ENCODE data around the gene WNT5A.

Gene WNT5A

DNA sequence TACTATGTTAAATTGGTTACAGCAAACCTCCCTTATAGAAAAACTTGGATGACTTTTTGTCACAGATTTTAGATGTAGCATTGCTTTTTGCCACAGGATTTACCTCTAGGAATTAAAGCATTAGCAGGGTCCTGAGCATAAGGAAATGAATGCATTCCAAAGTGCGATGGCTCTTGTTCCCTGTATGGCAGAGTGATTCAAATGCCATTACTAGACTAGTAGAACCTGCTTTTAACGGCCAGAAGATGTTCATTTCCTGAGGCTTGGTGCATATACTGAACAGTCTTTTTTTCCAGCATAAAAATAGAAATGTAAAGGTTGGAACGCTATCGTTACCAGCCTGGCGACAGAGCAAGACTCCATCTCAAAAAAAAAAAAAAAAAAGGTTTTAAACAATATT is 59.4 kb downstream of the WNT5A start:
- no peaks in the 10 kb centered on the region for H3K36me3 ChIP-seq (ENCODE audit: control insufficient read depth, low read length)
- H3F3A ChIP-seq (ENCODE audit: control insufficient read depth, insufficient read depth), result no peaks in the 10 kb centered on the region
- no peaks in the 10 kb centered on the region for H3K9me3 ChIP-seq (ENCODE audit: control insufficient read depth, insufficient read depth, low read length)
- H3K27me3 ChIP-seq (ENCODE audit: control insufficient read depth, low read length), result no peaks in the 10 kb centered on the region
- H4K20me1 ChIP-seq (ENCODE audit: control insufficient read depth, insufficient read depth, low read depth, low read length), result no peaks in the 10 kb centered on the region
- no peak overlapping the region for H3K4me2 ChIP-seq (ENCODE audit: low read length)
- no peak for TF ChIP-seq CTCF (IDR thresholded peaks at IDR 0.05; ENCODE audit: low read depth, low read length, poor library complexity, severe bottlenecking)
- TF ChIP-seq EZH2phosphoT487 (IDR thresholded peaks at IDR 0.05; ENCODE audit: borderline replicate concordance, low read length), result no peak
- H3K4me3 ChIP-seq (ENCODE audit: low read length), result no peak overlapping the region
- no peak overlapping the region for H3K27ac ChIP-seq (ENCODE audit: low read depth, low read length)
- H3K4me1 ChIP-seq (ENCODE audit: control insufficient read depth, low read length), result no peaks in the 10 kb centered on the region
- no peaks in the 10 kb centered on the region for H3K79me2 ChIP-seq (ENCODE audit: control insufficient read depth, low read length)
- no peaks in the 10 kb centered on the region for H3K9me2 ChIP-seq (replicated peaks; ENCODE audit: control insufficient read depth, low read length)

- Histone ChIP-seq H3K4me3 (ENCODE audit: low read length) (no peak overlapping the region), H3K4me1 (ENCODE audit: control insufficient read depth, low read length) (no peaks in the 10 kb centered on the region), H3K9me2 (replicated peaks; ENCODE audit: control insufficient read depth, low read length) (no peaks in the 10 kb centered on the region), H3F3A (ENCODE audit: control insufficient read depth, insufficient read depth) (no peaks in the 10 kb centered on the region), H3K4me2 (ENCODE audit: low read length) (no peak overlapping the region), H3K9me3 (ENCODE audit: control insufficient read depth, insufficient read depth, low read length) (no peaks in the 10 kb centered on the region), H3K27ac (ENCODE audit: low read depth, low read length) (no peak overlapping the region), H4K20me1 (ENCODE audit: control insufficient read depth, insufficient read depth, low read depth, low read length) (no peaks in the 10 kb centered on the region), H3K79me2 (ENCODE audit: control insufficient read depth, low read length) (no peaks in the 10 kb centered on the region), H3K27me3 (ENCODE audit: control insufficient read depth, low read length) (no peaks in the 10 kb centered on the region), H3K36me3 (ENCODE audit: control insufficient read depth, low read length) (no peaks in the 10 kb centered on the region)
- TF ChIP-seq CTCF (IDR thresholded peaks at IDR 0.05; ENCODE audit: low read depth, low read length, poor library complexity, severe bottlenecking) (no peak), EZH2phosphoT487 (IDR thresholded peaks at IDR 0.05; ENCODE audit: borderline replicate concordance, low read length) (no peak)
Measured at GRCh38 chr3:55426486-55426885, 60.6 kb downstream of the WNT5A start.

- no peak for TF ChIP-seq EZH2phosphoT487 (IDR thresholded peaks at IDR 0.05; ENCODE audit: borderline replicate concordance, low read length)
- no peak for TF ChIP-seq CTCF (IDR thresholded peaks at IDR 0.05; ENCODE audit: low read depth, low read length, poor library complexity, severe bottlenecking)
Measured at GRCh38 chr3:55423782-55424181, 63.3 kb downstream of the WNT5A start.

DNA sequence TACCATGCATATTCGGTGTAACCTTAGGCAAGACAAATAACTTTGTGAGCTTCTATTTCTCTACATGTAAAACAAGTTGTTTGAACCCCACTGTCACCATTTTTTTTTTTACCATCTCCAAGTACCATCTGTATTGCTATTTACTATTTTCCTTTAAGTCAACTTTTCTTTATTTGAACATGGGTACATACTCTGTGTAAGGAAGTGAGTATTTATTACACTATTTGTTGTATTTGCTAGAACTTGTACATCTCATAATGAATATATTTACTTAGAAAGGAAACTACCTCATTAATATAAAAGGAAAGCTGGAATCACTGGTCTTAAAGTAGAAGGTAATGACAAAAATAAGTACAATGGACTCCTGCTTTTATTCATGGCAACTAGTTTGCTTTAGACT is 69.9 kb downstream of the WNT5A start:
- no peak overlapping the region for H3K27ac ChIP-seq (ENCODE audit: low read depth, low read length)
- no peak overlapping the region for H3K4me2 ChIP-seq (ENCODE audit: low read length)
- no peaks in the 10 kb centered on the region for H3K4me1 ChIP-seq (ENCODE audit: control insufficient read depth, low read length)
- no peaks in the 10 kb centered on the region for H4K20me1 ChIP-seq (ENCODE audit: control insufficient read depth, insufficient read depth, low read depth, low read length)
- no peaks in the 10 kb centered on the region for H3K36me3 ChIP-seq (ENCODE audit: control insufficient read depth, low read length)
- TF ChIP-seq CTCF (IDR thresholded peaks at IDR 0.05; ENCODE audit: low read depth, low read length, poor library complexity, severe bottlenecking), result no peak
- TF ChIP-seq EZH2phosphoT487 (IDR thresholded peaks at IDR 0.05; ENCODE audit: borderline replicate concordance, low read length), result no peak
- H3K4me3 ChIP-seq (ENCODE audit: low read length), result no peak overlapping the region
- no peaks in the 10 kb centered on the region for H3K9me2 ChIP-seq (replicated peaks; ENCODE audit: control insufficient read depth, low read length)
- H3K79me2 ChIP-seq (ENCODE audit: control insufficient read depth, low read length), result no peaks in the 10 kb centered on the region
- no peaks in the 10 kb centered on the region for H3F3A ChIP-seq (ENCODE audit: control insufficient read depth, insufficient read depth)
- no peaks in the 10 kb centered on the region for H3K9me3 ChIP-seq (ENCODE audit: control insufficient read depth, insufficient read depth, low read length)
- no peaks in the 10 kb centered on the region for H3K27me3 ChIP-seq (ENCODE audit: control insufficient read depth, low read length)

More at GRCh38 chr3:55423782-55424181, 63.3 kb downstream of the WNT5A start:
- H3K4me3 ChIP-seq (ENCODE audit: low read length), result no peak overlapping the region
- H3K79me2 ChIP-seq (ENCODE audit: control insufficient read depth, low read length), result no peaks in the 10 kb centered on the region
- H3K27ac ChIP-seq (ENCODE audit: low read depth, low read length), result no peak overlapping the region
- no peak overlapping the region for H3K4me2 ChIP-seq (ENCODE audit: low read length)
- H4K20me1 ChIP-seq (ENCODE audit: control insufficient read depth, insufficient read depth, low read depth, low read length), result no peaks in the 10 kb centered on the region
- no peaks in the 10 kb centered on the region for H3K36me3 ChIP-seq (ENCODE audit: control insufficient read depth, low read length)
- H3K4me1 ChIP-seq (ENCODE audit: control insufficient read depth, low read length), result no peaks in the 10 kb centered on the region
- H3K9me3 ChIP-seq (ENCODE audit: control insufficient read depth, insufficient read depth, low read length), result no peaks in the 10 kb centered on the region
- no peaks in the 10 kb centered on the region for H3K9me2 ChIP-seq (replicated peaks; ENCODE audit: control insufficient read depth, low read length)
- no peaks in the 10 kb centered on the region for H3F3A ChIP-seq (ENCODE audit: control insufficient read depth, insufficient read depth)
- no peaks in the 10 kb centered on the region for H3K27me3 ChIP-seq (ENCODE audit: control insufficient read depth, low read length)
